Measurements from ENCODE around the gene HEXB.

HEXB gene

GRCh38 chr5:74642543-74642863, 42.5 kb upstream of the HEXB start:
- no peak for ATAC-seq
- TF ChIP-seq ZFP3 (CRISPR knock-in tag; IDR thresholded peaks at IDR 0.05): no peak
- TF ChIP-seq GLIS3 (CRISPR knock-in tag; IDR thresholded peaks at IDR 0.05): no peak
- no peak for TF ChIP-seq OSR1 (CRISPR knock-in tag; IDR thresholded peaks at IDR 0.05)
- no peak for TF ChIP-seq ARNTL (CRISPR knock-in tag; IDR thresholded peaks at IDR 0.05; ENCODE audit: borderline replicate concordance, low read depth)
- no peak for TF ChIP-seq BACH2 (CRISPR knock-in tag; IDR thresholded peaks at IDR 0.05; ENCODE audit: borderline replicate concordance)
- TF ChIP-seq RARB (CRISPR knock-in tag; IDR thresholded peaks at IDR 0.05): no peak

DNA sequence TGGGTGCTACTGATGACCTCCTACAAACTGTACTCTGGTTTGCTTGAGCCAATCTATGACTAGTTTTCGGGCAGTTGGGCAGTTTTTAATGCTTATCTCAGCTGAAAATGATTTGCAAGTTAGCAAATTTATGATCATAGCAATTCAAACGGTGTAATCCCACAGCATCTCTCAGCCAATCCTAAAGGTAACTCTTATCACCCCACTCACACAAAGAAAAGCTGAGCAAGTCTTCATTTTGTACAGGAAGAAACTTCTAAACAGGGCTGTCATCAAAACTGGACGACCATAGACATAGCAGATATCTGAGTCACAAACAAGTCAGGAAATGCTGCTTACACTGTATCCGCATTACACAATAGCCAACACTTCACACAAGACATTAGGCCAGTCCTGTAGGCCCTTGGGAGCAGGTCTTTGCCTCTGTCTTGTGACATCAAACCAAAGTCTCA, 41.9 kb upstream of the HEXB start:
- ATAC-seq: no peak
- TF ChIP-seq OSR1 (CRISPR knock-in tag; IDR thresholded peaks at IDR 0.05) (no peak), ZFP30 (CRISPR knock-in tag; IDR thresholded peaks at IDR 0.05) (no peak), RARB (CRISPR knock-in tag; IDR thresholded peaks at IDR 0.05) (no peak), ZC3H10 (CRISPR knock-in tag; IDR thresholded peaks at IDR 0.05) (no peak), SNAI2 (CRISPR knock-in tag; IDR thresholded peaks at IDR 0.05) (no peak), TOX (CRISPR knock-in tag; IDR thresholded peaks at IDR 0.05; ENCODE audit: borderline replicate concordance) (no peak), ZNF565 (CRISPR knock-in tag; conservative IDR thresholded peaks at IDR 0.05; ENCODE audit: low read depth) (no peak), BACH2 (CRISPR knock-in tag; IDR thresholded peaks at IDR 0.05; ENCODE audit: borderline replicate concordance) (no peak), ZNF70 (CRISPR knock-in tag; IDR thresholded peaks at IDR 0.05) (no peak), CSDC2 (CRISPR knock-in tag; IDR thresholded peaks at IDR 0.05) (no peak)
- TF ChIP-seq, protein P1, sequence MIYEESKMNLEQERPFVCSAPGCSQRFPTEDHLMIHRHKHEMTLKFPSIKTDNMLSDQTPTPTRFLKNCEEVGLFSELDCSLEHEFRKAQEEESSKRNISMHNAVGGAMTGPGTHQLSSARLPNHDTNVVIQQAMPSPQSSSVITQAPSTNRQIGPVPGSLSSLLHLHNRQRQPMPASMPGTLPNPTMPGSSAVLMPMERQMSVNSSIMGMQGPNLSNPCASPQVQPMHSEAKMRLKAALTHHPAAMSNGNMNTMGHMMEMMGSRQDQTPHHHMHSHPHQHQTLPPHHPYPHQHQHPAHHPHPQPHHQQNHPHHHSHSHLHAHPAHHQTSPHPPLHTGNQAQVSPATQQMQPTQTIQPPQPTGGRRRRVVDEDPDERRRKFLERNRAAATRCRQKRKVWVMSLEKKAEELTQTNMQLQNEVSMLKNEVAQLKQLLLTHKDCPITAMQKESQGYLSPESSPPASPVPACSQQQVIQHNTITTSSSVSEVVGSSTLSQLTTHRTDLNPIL (CRISPR knock-in tag; IDR thresholded peaks at IDR 0.05; ENCODE audit: low read depth): no peak
- TF ChIP-seq, protein P2, sequence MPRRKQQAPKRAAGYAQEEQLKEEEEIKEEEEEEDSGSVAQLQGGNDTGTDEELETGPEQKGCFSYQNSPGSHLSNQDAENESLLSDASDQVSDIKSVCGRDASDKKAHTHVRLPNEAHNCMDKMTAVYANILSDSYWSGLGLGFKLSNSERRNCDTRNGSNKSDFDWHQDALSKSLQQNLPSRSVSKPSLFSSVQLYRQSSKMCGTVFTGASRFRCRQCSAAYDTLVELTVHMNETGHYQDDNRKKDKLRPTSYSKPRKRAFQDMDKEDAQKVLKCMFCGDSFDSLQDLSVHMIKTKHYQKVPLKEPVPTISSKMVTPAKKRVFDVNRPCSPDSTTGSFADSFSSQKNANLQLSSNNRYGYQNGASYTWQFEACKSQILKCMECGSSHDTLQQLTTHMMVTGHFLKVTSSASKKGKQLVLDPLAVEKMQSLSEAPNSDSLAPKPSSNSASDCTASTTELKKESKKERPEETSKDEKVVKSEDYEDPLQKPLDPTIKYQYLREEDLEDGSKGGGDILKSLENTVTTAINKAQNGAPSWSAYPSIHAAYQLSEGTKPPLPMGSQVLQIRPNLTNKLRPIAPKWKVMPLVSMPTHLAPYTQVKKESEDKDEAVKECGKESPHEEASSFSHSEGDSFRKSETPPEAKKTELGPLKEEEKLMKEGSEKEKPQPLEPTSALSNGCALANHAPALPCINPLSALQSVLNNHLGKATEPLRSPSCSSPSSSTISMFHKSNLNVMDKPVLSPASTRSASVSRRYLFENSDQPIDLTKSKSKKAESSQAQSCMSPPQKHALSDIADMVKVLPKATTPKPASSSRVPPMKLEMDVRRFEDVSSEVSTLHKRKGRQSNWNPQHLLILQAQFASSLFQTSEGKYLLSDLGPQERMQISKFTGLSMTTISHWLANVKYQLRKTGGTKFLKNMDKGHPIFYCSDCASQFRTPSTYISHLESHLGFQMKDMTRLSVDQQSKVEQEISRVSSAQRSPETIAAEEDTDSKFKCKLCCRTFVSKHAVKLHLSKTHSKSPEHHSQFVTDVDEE (CRISPR knock-in tag; IDR thresholded peaks at IDR 0.05): no peak

GRCh38 chr5:74647096-74647495, 37.9 kb upstream of the HEXB start:
- TF ChIP-seq OSR1 (CRISPR knock-in tag; IDR thresholded peaks at IDR 0.05): 0 out of 2 replicates have a peak, but pooled peaks have one; percentile 61
- no peak for TF ChIP-seq ZC3H10 (CRISPR knock-in tag; IDR thresholded peaks at IDR 0.05)
- no peak for ATAC-seq

- peak; percentile 96 for ATAC-seq
- no peak for TF ChIP-seq ARNTL (CRISPR knock-in tag; IDR thresholded peaks at IDR 0.05; ENCODE audit: borderline replicate concordance, low read depth)
- TF ChIP-seq GLIS3 (CRISPR knock-in tag; IDR thresholded peaks at IDR 0.05): no peak
- no peak for TF ChIP-seq OSR1 (CRISPR knock-in tag; IDR thresholded peaks at IDR 0.05)
- TF ChIP-seq, protein P1 (CRISPR knock-in tag; IDR thresholded peaks at IDR 0.05; ENCODE audit: low read depth): no peak
- TF ChIP-seq ZNF565 (CRISPR knock-in tag; conservative IDR thresholded peaks at IDR 0.05; ENCODE audit: low read depth): no peak
- TF ChIP-seq TCF4 (CRISPR knock-in tag; IDR thresholded peaks at IDR 0.05; ENCODE audit: borderline replicate concordance): no peak
- TF ChIP-seq ZFP3 (CRISPR knock-in tag; IDR thresholded peaks at IDR 0.05): no peak
- no peak for TF ChIP-seq ZNF70 (CRISPR knock-in tag; IDR thresholded peaks at IDR 0.05)
- TF ChIP-seq ESRRG (CRISPR knock-in tag; IDR thresholded peaks at IDR 0.05): no peak
These were observed 36.2 kb upstream of the HEXB start for GRCh38 chr5:74648835-74649293.

DNA sequence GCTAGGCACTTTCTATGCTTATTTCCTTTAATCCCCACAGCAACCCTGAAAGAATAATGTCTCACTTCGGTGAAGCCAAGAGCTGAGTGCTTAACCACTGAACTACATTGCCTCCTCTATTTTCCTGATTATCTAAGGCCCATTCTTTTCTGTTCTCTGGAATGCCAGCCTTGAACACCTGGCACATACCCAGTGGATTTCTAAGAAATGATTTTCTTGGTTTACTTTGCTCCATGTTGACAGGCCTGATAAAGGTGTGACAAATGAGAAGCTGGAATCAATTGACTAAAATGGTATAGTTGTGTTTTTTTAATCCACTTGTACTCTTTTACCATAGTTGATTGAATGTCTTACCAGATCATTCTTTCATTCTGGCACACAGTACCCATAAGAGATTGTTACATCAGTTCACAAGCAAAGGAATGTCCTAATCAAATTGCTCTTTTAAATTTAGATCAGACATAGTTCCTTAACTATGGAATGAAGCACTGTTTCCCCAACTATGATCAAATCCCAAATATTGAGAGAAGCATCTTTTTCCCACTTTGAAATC, 35.5 kb upstream of the HEXB start:
- ATAC-seq: no peak; the same call in 2 of the 3 replicates
- TF ChIP-seq ISL1 (CRISPR knock-in tag; IDR thresholded peaks at IDR 0.05) (peak; percentile 82), ZNF8 (CRISPR knock-in tag; IDR thresholded peaks at IDR 0.05) (no peak)

- TF ChIP-seq PATZ1 (CRISPR knock-in tag; IDR thresholded peaks at IDR 0.05; ENCODE audit: borderline replicate concordance): no peak
- TF ChIP-seq, protein P1 (CRISPR knock-in tag; IDR thresholded peaks at IDR 0.05; ENCODE audit: low read depth): no peak
- ATAC-seq: no peak
These were observed 33.3 kb upstream of the HEXB start for GRCh38 chr5:74651710-74652109.
